Activated CD4-positive, alpha-beta T cell treated with anti-CD3 and anti-CD28 coated beads, Interleukin-2, amount 50 U/mL, for 24 hours (primary cell): ENCODE data around the gene CD74.
"Not testable (repeated sequence)": the region's sequence is repeated elsewhere in the genome, so short reads cannot be mapped to it uniquely, and the experiment has no call there.

Experiments used
- DNase-seq, 2 donors: peaks; one replicate each; pipeline ENCODE4 v3.0.0-alpha.2; 2020; ENCODE audit warnings: low read depth in 1 of 2, low spot score in 1 of 2

The CD74 gene

DNA sequence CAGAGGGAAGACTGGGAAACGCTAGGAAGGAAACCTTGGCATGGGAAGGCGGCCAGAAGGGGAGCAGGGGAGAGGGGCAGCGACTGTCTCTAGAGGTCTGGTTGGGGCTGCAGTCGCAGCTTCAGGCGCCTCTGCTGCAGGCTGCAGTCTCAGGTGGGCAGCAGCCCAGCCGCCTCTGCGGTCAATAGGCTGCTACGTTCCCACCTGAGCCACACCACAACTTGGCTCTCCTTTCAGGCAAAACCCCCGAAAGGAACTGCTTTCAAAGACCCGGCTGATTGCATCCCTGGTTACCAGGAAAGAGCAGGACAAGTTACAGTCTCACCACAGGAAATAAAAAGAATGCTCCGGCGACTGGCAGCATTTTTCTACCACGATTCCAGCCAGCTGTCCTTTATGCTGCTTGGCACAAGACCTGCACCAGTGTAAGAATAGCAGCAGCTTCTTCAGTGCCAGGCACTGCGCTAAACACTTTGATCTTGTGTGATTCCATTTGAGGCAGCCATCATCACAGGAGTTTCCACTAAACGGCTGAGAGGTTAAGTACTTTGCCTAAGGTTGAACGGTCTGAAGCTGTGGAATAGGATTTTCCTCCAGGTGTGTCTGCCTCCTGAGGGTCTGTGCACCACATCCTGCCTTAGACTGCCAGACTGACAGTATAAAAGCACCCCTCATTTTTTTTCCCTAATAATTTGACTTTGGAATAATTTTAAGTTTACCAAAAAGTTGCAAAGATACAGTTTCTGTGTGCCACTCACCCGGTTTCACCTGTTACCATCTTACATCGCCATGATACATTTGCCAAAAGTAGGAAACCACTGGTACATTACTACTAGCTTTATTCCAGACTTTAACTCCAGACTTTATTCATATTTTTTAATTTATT, 29.3 kb upstream of the CD74 start:
- no peak for DNase-seq

DNA sequence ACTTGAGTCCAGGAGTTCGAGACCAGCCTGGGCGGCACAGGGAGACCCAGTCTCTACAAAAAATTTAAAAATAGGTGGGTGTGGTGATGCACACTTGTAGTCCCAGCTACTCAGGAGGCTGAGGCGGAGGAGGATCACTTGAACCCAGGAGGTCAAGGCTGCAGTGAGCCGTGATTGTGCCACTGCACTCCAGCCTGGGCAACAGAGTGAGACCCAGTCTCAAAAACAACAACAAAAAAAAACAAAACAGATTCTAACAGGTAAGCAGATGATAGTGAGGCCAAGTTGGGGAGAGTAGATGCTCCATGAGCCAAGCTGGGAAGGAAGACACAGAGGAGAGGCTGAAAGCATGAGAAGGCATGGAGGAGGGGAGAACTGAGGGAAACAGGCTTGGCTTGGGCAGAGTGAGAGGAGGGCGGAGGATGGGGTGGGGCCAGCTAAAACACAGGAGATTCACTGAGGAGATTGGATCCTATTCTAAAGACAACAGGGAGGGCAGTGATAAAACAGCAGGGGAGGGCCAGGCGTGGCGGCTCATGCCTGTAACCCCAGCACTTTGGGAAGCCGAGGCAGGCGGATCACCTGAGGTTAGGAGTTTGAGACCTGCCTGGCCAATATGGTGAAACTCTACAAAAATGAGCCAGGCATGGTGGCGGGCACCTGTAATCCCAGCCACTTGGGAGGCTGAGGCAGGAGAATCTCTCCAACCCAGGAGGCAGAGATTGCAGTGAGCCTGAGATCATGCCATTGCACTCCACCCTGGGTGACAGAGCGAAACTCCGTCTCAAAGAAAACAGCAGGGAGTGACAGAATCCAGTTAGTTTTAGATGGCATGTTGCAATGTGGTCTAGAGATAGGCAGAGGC, 28.5 kb upstream of the CD74 start:
- DNase-seq, result no peak

DNA sequence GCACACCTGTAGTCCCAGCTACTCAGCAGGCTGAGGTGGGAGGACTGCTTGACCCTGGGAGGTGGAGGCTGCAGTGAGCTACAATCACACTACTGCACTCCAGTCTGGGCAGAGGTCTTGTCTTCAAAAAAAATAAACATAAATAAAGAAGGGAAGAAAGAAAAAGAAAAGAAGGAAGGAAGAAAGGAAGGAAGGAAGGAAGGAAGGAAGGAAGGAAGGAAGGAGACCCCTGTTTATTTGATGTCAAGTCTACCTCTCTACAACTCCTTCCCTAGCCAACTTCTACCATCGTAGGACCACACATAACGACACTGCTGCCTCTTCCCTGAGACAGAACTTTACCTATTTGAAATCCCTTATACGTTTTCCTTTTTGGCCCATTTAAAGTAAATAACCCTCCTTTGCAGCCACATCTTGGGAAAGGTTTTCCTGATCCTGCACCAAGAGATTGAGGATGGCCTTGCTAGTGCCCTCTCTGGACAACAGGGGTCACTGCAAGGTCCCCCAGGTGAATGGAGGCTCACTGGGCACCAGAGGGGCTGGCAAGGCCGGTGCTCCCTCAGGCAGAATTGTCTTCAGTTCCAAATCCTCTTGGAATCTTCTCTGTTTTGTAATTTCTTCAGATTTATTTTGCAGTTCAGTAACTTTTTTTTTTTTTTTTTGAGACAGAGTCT, 26.3 kb upstream of the CD74 start:
- no peak for DNase-seq

DNA sequence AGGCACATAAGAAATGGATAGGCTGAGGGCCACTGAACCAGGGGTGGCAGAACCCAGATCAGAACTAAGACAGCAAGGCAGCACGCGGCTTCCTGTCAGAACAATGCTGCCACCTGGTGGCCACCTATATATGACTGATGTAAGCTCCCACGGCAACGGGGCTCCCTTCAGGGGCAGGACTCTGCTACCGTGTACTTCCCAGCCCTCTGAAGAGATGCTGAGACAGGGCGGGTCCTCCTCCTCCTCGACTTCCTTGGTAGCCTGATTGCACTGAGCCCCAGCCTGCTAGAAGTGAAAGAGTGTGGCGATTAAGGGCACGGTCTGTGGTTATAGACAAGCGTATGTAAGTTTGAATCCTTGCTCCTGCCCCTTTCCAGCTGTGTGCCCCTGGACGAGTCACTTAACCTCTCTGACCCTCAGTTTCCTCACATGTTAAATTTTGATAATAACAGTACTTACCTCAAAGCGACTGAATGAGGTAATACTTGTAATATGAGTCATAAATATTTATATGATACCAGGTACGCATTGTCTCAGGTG, 23.5 kb upstream of the CD74 start:
- DNase-seq, result peak; percentile 87 to 91

DNA sequence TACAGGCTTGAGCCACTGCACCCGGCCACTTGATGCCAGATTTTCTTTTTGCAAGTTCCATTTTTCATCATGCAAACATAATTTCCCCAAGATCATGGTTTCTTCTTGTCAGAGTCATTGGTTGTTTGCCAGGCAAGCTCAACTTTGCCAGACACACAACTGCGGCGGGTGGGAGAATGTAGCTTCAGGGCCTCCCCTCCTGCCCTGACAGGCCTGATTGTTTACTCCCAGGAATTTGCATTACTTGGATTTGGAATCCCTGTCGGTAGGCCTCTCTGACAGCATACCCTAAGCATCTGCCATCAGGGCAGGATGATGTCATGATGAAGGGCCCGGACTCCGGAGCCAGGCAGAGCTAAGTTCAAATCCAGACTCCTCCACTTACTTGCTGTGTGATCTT, 21.8 kb upstream of the CD74 start:
- DNase-seq, result no peak

DNA sequence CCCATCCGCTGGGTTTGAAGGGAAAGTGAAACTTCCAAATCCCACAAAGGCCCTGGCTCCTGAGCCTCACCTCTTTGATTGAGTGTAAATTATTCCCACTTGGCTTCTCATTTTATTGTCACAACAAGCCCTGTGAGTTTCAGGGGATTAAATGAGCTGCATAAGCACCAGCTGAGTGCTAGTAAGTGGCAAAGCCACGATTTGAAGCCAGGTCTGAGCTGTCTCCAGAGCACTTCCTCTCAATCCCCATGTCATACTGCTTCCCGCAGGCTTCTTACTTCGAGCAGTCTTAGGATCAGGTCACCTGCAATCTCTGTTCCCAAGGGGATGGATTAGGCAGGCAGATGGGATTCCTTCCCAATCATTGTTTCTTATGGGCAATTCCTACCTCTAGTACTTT, 18.9 kb upstream of the CD74 start:
- DNase-seq, result no peak

DNA sequence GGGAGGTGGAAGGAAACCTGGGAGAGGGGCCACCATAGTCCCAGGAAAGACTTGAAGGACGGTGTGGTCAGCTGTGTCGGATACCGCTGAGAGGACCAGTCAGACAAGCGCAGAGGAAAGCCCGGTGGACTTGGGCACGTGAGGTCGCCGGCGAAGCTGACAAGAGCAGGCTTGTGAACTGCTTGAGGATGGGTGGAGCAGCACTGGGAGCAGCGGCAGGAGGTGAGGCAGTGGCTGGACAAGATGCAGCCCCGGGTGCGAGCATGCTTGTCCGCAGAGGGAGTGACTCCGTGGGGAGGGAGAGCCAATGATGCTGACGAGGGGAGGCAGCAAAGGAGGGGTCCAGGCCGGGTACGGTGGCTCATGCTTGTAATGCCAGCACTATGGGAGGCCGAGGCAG, 18.3 kb upstream of the CD74 start:
- no peak for DNase-seq

DNA sequence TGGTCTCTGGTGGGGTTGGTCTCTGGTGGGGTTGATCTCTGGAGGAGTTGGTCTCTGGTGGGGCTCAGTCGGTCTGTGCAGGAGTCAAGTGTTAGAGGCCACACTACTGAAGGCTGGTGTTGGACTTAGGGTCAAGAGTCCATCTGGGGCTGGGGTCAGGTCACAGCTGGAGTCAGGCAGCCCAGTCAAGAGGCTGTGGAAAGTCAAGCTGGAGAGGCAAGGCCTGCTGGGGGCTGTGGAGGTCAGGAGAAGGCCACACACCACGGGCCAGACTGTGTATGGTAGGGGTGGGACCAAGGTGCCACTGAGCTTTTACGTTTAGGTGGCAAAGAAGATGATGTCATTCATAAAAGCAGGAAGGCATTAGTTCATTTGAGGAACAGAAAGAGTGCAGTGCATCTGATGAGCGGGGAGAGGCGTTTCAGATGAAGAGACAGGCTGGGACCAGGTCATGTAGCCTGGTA, 16.7 kb upstream of the CD74 start:
- no peak for DNase-seq

DNA sequence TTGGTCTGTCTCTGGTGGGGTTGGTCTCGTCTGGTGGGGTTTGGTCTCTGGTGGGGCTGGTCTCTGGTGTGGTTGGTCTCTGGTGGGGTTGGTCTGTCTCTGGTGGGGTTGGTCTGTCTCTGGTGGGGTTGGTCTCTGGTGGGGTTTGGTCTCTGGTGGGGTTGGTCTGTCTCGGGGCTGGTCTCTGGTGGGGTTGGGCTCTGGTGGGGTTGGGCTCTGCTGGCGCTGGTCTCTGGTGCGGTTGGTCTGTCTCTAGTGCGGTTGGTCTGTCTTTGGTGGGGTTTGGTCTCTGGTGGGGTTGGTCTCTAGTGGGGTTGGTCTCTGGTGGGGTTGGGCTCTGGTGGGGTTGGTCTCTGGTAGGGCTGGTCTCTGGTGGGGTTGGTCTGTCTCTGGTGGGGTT, 16.3 kb upstream of the CD74 start:
- no peak for DNase-seq

DNA sequence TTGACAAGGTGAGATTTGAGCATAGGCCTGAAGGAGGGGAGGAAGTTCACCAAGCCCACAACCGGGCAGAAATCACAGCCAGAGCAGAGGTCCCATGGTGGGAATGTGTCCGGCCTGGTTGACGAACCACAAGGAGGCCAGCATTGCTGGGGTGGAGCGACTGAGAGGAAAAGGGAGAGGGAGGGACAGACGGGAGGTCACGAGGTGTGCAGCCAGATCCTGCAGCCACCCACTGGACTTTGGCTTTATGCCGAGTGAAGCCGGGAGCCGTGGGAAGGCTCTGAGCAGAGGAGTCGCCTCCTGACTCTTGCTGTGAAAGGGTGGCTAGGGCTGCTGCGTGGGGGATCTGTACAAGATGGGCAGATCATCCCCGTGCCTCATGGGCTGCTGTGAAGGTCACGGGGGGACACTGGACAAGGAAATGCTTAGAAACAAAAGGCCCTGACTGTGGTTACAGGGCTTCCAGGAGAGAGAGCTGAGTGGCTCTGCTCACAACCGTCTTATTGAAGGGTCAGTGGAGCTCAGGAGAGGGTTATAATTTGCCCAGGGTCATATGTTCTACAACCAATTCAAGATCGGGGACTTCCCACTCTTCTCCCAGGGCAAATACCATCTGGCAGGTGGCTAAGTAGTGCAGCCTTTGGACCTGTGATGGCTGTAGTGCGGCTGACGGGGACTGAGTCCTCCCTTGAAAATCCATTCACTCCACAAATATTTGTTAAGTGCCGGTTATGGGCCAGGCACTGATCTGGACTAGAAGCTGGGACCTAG, 15.6 kb upstream of the CD74 start:
- no peak for DNase-seq

DNA sequence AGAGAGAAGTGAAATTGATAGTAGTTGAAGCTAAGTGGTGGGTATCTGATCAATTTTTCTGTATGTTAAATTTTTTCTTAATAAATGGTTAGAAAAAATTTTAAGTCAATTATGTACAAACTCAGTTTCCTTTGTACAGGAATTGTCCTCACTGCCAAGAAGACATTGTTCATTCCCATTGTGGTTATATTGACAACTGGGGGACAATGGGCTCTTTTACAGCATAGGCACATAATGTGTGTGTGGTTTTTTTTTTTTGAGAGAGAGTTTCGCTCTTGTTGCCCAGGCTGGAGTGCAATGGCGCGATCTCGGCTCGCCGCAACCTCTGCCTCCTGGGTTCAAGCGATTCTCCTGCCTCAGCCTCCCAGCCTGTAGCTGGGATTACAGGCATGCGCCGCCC, 13.5 kb upstream of the CD74 start:
- not testable (repeated sequence) for DNase-seq

DNA sequence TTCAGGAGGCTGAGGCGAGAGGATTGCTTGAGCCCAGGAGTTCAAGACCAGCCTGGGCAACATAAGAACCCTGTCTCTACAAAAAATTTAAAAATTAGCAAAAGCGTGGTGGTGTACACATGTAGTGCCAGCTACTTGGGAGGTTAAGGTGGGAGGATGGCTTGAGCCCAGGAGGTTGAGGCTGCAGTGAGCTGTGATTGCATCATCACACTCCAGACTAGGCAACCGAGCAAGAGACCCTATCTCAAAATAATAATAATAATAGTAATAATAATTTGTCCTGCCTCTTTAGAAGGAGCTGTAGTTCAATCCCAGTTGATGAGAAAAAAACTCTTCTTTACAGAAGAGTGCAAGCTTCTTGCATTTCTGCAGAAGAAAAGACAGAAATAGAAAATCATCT, 10.0 kb upstream of the CD74 start:
- no peak for DNase-seq

DNA sequence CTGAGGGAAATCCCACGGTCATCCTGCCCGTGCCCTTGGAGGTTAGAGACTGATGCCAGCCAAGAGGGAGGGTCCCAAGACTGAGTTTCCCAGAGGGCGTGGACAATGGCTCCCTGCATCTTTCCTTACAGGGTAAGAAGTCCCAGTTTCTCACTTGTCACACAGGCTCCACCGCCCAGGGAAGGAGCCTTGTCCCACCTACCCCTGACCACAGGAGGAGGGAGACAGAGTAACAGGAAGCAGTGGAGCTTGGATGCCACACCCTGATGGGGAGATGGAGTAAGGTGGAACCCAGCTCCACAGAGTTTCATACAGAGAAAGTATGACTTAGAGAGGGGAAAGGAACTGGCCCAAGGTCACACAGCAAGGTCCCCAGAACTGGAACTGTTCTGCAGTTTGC, 9.4 kb upstream of the CD74 start:
- no peak for DNase-seq

DNA sequence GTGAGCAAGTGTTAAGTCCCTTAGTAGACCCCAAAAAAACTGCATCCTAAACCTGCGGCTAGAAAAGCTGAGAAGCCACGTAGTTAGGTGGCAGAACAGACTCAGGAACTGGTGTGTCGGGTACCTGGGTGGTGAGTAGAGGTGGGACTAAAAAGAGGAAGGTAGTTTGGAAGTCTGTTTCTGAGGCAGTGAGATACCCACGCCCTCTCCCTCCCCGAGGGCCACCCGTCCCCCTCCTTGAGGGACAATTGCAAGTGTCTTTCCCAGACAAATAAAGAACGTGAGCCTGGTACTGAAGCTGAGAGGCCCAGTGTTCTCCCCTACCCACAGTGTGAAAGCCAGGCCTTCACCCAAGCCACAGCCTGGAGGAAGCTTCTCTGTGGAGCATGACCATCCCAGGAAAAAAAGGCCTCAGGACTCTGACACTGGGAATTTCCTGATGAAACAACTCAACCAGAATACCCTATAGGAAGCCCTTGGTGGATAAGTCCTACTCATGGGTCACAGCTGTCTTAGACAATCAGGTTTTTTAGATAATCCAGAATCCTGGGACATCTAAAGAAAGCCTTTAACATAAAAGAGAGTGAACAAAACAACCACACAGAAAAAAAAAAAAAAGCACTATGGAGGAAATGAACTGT, 7.0 kb upstream of the CD74 start:
- no peak for DNase-seq

DNA sequence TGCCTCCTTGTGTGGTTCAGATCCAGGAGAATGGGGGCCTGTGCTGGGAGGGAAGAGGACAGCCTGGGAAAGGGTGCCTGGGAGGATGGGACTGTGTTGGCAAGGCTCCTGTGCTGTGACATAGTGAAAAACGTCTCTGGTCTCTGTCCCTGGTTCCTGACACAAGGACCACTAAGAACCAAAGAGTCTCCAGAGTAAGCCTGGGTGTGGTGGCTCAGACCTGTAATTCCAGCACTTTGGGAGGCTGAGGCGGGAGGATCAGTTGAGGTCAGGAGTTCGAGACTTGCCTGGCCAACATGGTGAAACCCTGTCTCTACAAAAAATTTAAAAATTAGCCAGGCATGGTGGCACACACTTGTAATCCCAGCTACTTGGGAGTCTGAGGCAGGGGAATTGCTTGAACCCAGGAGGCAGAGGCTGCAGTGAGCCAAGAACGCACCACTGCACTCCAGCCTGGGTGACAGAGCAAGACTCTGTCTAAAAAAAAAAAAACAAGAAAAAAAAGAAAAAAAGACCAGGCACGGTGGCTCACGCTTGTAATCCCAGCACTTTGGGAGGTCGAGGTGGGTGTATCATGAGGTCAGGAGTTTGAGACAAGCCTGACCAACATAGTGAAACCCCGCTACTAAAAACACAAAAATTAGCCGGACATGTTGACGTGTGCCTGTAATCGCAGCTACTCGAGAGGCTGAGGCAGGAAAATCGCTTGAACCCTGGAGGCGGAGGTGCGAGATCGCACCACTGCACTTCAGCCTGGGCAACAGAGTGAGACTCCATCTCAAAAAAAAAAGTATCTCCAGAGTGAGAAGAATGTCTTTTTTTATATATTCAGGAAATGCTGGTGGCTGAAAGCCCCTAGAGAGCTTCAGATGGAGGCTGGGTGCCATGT, 1.4 kb upstream of the CD74 start:
- not testable (repeated sequence) for DNase-seq

DNA sequence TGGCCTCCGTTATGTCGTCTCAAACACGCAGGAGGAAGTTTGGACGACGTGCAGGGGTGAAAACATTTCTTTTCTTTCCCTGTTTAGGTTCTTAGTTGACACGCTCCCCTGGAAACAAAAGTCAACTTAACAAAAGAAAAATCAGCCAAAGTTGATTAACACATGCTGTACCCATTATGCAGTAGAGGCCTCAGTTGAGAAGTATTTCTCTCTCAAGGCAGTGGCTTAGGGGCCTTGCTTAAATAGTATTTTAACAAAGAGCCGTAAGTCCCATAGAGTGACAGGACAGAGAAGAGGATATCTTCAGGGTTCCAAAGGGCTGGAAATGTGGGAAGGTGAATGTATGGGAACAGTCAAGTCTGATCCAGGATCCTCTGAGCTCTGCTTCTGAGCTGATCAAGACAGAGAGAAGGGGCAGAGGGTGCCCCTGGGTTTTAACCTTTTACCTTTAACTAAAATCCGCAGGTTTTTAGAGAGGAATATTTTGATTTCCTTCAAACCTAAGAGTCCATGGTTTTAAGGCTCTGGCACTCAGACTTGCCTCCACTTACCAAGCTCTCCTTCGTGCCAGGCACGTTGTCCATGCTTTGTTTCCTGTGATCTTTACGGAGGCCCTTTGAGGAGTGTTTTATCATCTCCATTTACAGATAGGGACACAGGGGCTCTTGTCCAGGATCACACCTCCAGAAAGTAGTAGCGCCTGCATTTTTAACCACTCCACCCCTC, 629 bp upstream of the CD74 start:
- DNase-seq, result no peak

DNA sequence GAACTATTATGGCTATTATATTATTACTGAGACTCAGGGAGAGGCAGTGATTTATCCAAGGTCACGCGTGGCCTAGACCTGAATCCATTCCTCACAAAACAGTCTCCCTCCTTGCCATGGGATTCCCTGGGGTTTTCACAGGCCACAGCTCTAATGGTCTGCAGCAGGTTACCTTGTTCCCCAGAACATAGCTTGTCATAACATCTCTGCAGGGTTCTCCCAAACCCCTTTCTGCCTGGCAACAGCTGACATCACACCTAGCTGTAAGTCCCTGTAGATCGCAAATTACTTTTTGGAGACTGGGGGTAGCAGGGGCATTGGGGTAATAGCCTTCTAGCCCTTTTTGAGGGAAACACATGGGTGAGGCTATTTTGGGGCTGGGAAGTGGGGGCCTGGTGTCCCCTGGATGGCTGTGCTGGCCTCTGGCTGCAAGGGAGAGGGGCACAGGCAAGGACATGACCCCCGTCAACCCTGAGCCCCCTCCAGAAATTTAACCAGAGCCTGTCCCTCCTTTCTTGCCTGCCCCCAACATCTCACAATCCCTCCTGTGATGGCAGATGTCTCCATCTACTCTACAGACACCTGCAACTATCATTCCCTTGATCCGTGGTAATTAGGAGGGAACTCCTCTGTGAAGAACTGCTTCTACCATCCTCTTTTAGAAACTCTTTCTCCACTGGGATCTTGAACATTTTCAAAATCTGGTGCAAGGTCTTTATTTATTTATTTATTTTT, 1.3 kb downstream of the CD74 start:
- DNase-seq, result peak; percentile 35 to 52
